ENCODE measurements around the gene ADPRHL1.

The ADPRHL1 gene

GRCh38 chr13:113469582-113469981 is 16.3 kb upstream of the ADPRHL1 start:
- H3K27ac Mint-ChIP-seq: no peak overlapping the region
- DNase-seq (ENCODE audit: low spot score in 2 of 2): no peak
- no peak for ATAC-seq
- peaks cover 52% of the 10 kb centered on the region for H3K36me3 Mint-ChIP-seq
- H3K4me3 Mint-ChIP-seq: no peak overlapping the region
- peaks cover 11% of the 10 kb centered on the region for H3K4me1 Mint-ChIP-seq
- no peaks in the 10 kb centered on the region for H3K9me3 Mint-ChIP-seq

GRCh38 chr13:113468472-113469201 is 15.3 kb upstream of the ADPRHL1 start:
- H3K4me1 Mint-ChIP-seq: peaks cover 11% of the 10 kb centered on the region
- H3K4me3 Mint-ChIP-seq: no peak overlapping the region
- peaks cover 42% of the 10 kb centered on the region for H3K36me3 Mint-ChIP-seq
- H3K27ac Mint-ChIP-seq: no peak overlapping the region
- ATAC-seq: no peak
- H3K9me3 Mint-ChIP-seq: no peaks in the 10 kb centered on the region
- DNase-seq (ENCODE audit: low spot score in 2 of 2): no peak

- Mint-ChIP-seq H3K4me1 (peaks cover 10% of the 10 kb centered on the region), H3K36me3 (peaks cover 38% of the 10 kb centered on the region), H3K9me3 (no peaks in the 10 kb centered on the region), H3K4me3 (no peak overlapping the region), H3K27ac (no peak overlapping the region)
- DNase-seq (ENCODE audit: low spot score in 2 of 2) (no peak), ATAC-seq (no peak)
Measured at GRCh38 chr13:113468029-113468428, 14.7 kb upstream of the ADPRHL1 start.

GRCh38 chr13:113466383-113466782 is 13.1 kb upstream of the ADPRHL1 start:
- Mint-ChIP-seq H3K9me3 (no peaks in the 10 kb centered on the region), H3K36me3 (peaks cover 30% of the 10 kb centered on the region), H3K4me3 (no peak overlapping the region)

GRCh38 chr13:113465300-113465699 is 12.0 kb upstream of the ADPRHL1 start:
- DNase-seq (ENCODE audit: low spot score in 2 of 2) (no peak), ATAC-seq (peak; percentile 34)
- H3K4me3 Mint-ChIP-seq: no peak overlapping the region
- H3K4me1 Mint-ChIP-seq: no peaks in the 10 kb centered on the region
- no peak overlapping the region for H3K27ac Mint-ChIP-seq
- H3K9me3 Mint-ChIP-seq: no peaks in the 10 kb centered on the region
- peaks cover 36% of the 10 kb centered on the region for H3K36me3 Mint-ChIP-seq

More at GRCh38 chr13:113466383-113466782, 13.1 kb upstream of the ADPRHL1 start:
- Mint-ChIP-seq H3K27ac (no peak overlapping the region), H3K4me1 (peaks cover 5% of the 10 kb centered on the region)
- no peak for ATAC-seq
- no peak for DNase-seq (ENCODE audit: low spot score in 2 of 2)

- no peak overlapping the region for H3K4me3 Mint-ChIP-seq
- no peaks in the 10 kb centered on the region for H3K9me3 Mint-ChIP-seq
- H3K27ac Mint-ChIP-seq: peak overlapping the region; percentile 12
- H3K36me3 Mint-ChIP-seq: peaks cover 41% of the 10 kb centered on the region
- DNase-seq (ENCODE audit: low spot score in 2 of 2) (no peak), ATAC-seq (no peak)
- H3K4me1 Mint-ChIP-seq: no peaks in the 10 kb centered on the region
Measured at GRCh38 chr13:113464476-113464875, 11.2 kb upstream of the ADPRHL1 start.

GRCh38 chr13:113461022-113461751 is 7.9 kb upstream of the ADPRHL1 start:
- Mint-ChIP-seq H3K9me3 (no peaks in the 10 kb centered on the region), H3K36me3 (peaks cover 47% of the 10 kb centered on the region), H3K4me3 (no peak overlapping the region), H3K4me1 (no peaks in the 10 kb centered on the region), H3K27ac (no peak overlapping the region)
- no peak for ATAC-seq
- DNase-seq (ENCODE audit: low spot score in 2 of 2): no peak

- H3K4me1 Mint-ChIP-seq: no peaks in the 10 kb centered on the region
- DNase-seq (ENCODE audit: low spot score in 2 of 2) (no peak), ATAC-seq (no peak)
- no peak overlapping the region for H3K4me3 Mint-ChIP-seq
- no peak overlapping the region for H3K27ac Mint-ChIP-seq
- peaks cover 53% of the 10 kb centered on the region for H3K36me3 Mint-ChIP-seq
- no peaks in the 10 kb centered on the region for H3K9me3 Mint-ChIP-seq
Measured at GRCh38 chr13:113460599-113460998, 7.3 kb upstream of the ADPRHL1 start.

GRCh38 chr13:113460064-113460555 is 6.8 kb upstream of the ADPRHL1 start:
- no peak for ATAC-seq

GRCh38 chr13:113458253-113459065 is 5.2 kb upstream of the ADPRHL1 start:
- Mint-ChIP-seq H3K9me3 (no peaks in the 10 kb centered on the region), H3K4me1 (no peaks in the 10 kb centered on the region), H3K4me3 (no peak overlapping the region), H3K27ac (no peak overlapping the region), H3K36me3 (peaks cover 59% of the 10 kb centered on the region)
- DNase-seq (ENCODE audit: low spot score in 2 of 2): no peak
- ATAC-seq: no peak

More at GRCh38 chr13:113460064-113460555, 6.8 kb upstream of the ADPRHL1 start:
- H3K27ac Mint-ChIP-seq: no peak overlapping the region
- no peaks in the 10 kb centered on the region for H3K9me3 Mint-ChIP-seq
- DNase-seq (ENCODE audit: low spot score in 2 of 2): no peak
- H3K4me1 Mint-ChIP-seq: no peaks in the 10 kb centered on the region
- H3K4me3 Mint-ChIP-seq: no peak overlapping the region
- H3K36me3 Mint-ChIP-seq: peaks cover 58% of the 10 kb centered on the region

- no peak overlapping the region for H3K27ac Mint-ChIP-seq
- H3K36me3 Mint-ChIP-seq: peaks cover 63% of the 10 kb centered on the region
- H3K4me1 Mint-ChIP-seq: no peaks in the 10 kb centered on the region
- H3K9me3 Mint-ChIP-seq: no peaks in the 10 kb centered on the region
- DNase-seq (ENCODE audit: low spot score in 2 of 2): no peak
- no peak overlapping the region for H3K4me3 Mint-ChIP-seq
- no peak for ATAC-seq
Measured at GRCh38 chr13:113457510-113457909, 4.2 kb upstream of the ADPRHL1 start.

GRCh38 chr13:113456116-113456702 is 2.9 kb upstream of the ADPRHL1 start:
- peaks cover 56% of the 10 kb centered on the region for H3K36me3 Mint-ChIP-seq
- H3K4me1 Mint-ChIP-seq: no peaks in the 10 kb centered on the region
- no peaks in the 10 kb centered on the region for H3K9me3 Mint-ChIP-seq
- no peak overlapping the region for H3K27ac Mint-ChIP-seq
- ATAC-seq: no peak
- H3K4me3 Mint-ChIP-seq: no peak overlapping the region
- DNase-seq (ENCODE audit: low spot score in 2 of 2): no peak

GRCh38 chr13:113455384-113455783 is 2.1 kb upstream of the ADPRHL1 start:
- no peak for ATAC-seq
- peaks cover 49% of the 10 kb centered on the region for H3K36me3 Mint-ChIP-seq

GRCh38 chr13:113454936-113455335 is 1.6 kb upstream of the ADPRHL1 start:
- Mint-ChIP-seq H3K4me3 (no peak overlapping the region), H3K4me1 (no peaks in the 10 kb centered on the region), H3K27ac (no peak overlapping the region), H3K9me3 (no peaks in the 10 kb centered on the region), H3K36me3 (peaks cover 44% of the 10 kb centered on the region)
- DNase-seq (ENCODE audit: low spot score in 2 of 2): no peak
- ATAC-seq: no peak

More at GRCh38 chr13:113455384-113455783, 2.1 kb upstream of the ADPRHL1 start:
- Mint-ChIP-seq H3K4me3 (no peak overlapping the region), H3K27ac (no peak overlapping the region), H3K4me1 (no peaks in the 10 kb centered on the region), H3K9me3 (no peaks in the 10 kb centered on the region)
- no peak for DNase-seq (ENCODE audit: low spot score in 2 of 2)

GRCh38 chr13:113452466-113452865 is 822 bp downstream of the ADPRHL1 start:
- Mint-ChIP-seq H3K4me1 (no peaks in the 10 kb centered on the region), H3K27ac (no peak overlapping the region), H3K36me3 (peaks cover 26% of the 10 kb centered on the region), H3K4me3 (no peak overlapping the region), H3K9me3 (no peaks in the 10 kb centered on the region)
- ATAC-seq: no peak
- no peak for DNase-seq (ENCODE audit: low spot score in 2 of 2)
